Measurements from ENCODE around the gene LIME1.

DNA sequence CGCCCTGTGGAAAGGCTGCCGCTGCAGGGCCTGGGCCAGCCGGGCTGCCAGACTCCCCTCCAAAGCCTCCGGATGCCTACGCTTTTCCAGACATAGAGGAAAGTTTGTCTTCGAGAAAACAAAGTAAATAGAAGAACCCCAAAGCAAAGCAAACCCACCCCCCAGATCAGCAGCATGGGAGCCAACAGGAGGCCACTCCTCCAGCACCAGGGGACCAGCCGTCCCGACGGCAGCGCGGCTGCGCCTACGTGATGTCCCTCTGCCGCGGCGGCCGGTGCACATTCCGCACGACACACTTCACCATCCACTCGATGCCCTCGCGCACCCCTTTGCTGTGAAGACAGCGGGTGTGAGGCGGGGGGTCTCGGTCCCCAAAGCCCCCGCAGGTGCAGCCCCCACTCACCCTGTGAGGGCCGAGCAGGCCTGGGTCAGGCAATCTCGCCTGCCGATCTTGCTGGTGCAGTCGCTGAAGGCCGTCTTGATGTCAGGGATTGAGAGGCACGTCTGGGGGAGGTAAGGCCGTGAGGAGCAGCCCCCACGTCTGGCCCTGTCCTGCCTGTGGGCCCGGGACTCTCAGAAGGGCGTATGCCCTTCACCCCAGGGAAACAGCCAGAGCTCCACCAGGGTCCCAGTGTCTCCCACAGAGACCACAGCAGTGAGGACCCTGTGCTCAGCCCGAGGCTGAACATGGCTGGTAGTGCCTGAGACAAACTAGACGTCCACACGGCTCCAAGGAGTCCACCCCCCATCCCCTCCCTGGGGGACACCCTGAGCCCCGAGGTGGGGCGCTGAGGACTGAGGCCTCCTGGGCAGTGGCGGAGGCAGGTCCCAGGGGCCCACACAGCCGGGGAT is 36.0 kb upstream of the LIME1 start:
- TF ChIP-seq, protein P1, sequence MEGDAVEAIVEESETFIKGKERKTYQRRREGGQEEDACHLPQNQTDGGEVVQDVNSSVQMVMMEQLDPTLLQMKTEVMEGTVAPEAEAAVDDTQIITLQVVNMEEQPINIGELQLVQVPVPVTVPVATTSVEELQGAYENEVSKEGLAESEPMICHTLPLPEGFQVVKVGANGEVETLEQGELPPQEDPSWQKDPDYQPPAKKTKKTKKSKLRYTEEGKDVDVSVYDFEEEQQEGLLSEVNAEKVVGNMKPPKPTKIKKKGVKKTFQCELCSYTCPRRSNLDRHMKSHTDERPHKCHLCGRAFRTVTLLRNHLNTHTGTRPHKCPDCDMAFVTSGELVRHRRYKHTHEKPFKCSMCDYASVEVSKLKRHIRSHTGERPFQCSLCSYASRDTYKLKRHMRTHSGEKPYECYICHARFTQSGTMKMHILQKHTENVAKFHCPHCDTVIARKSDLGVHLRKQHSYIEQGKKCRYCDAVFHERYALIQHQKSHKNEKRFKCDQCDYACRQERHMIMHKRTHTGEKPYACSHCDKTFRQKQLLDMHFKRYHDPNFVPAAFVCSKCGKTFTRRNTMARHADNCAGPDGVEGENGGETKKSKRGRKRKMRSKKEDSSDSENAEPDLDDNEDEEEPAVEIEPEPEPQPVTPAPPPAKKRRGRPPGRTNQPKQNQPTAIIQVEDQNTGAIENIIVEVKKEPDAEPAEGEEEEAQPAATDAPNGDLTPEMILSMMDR (IDR thresholded peaks at IDR 0.05; ENCODE audit: low read depth, low read length, poor library complexity, severe bottlenecking), result no peak
- no peak for TF ChIP-seq EZH2phosphoT487 (IDR thresholded peaks at IDR 0.05; ENCODE audit: borderline replicate concordance, low read length)
